HL-60 (cell line): Measurements from ENCODE around the gene SLC38A11.

Experiments used
- DNase-seq, 2 experiments: peaks; one replicate each; pipeline ENCODE4 v3.0.0-alpha.2; 2010 to 2020; ENCODE audit warnings: low read depth in 1 of 2, low spot score in 1 of 2
- H3K27ac ChIP-seq: fragments of 250-450 bp; sonication (Bioruptor Pico); replicated peaks from 2 replicates; pipeline ENCODE4 v1.5.1; 2020; ENCODE audit warnings: mild to moderate bottlenecking, moderate library complexity
- H3K27me3 ChIP-seq: fragments of 250-450 bp; sonication (Bioruptor Pico); 2 replicates; pipeline ENCODE4 v1.5.1; 2021; ENCODE audit warnings: mild to moderate bottlenecking, moderate library complexity; ENCODE audit not compliant: insufficient read depth, poor library complexity, severe bottlenecking
- H3K4me3 ChIP-seq: replicated peaks from 2 replicates; pipeline ENCODE4 v1.5.1; 2011; ENCODE audit warnings: mild to moderate bottlenecking, control low read depth, low read length; ENCODE audit not compliant: insufficient read depth
- GABPA ChIP-seq: IDR thresholded peaks from 2 replicates; pipeline ENCODE4 v1.6.1; 2012; ENCODE audit warnings: low read depth
- POLR2AphosphoS5 ChIP-seq: IDR thresholded peaks from 2 replicates; pipeline ENCODE4 v1.6.1; 2012; ENCODE audit warnings: low read depth
- REST ChIP-seq: IDR thresholded peaks from 2 replicates; pipeline ENCODE4 v1.6.1; 2012; ENCODE audit warnings: low read depth; ENCODE audit not compliant: insufficient replicate concordance
- SPI1 ChIP-seq: IDR thresholded peaks from 2 replicates; pipeline ENCODE4 v1.6.1; 2012; ENCODE audit warnings: low read depth, mild to moderate bottlenecking, borderline replicate concordance
- TF ChIP-seq, protein P1 (sequence below): IDR thresholded peaks from one replicate; pipeline ENCODE4 v1.5.1; 2011; ENCODE audit warnings: low read length, control low read depth, inconsistent platforms; ENCODE audit not compliant: insufficient read depth

SLC38A11 gene

DNA sequence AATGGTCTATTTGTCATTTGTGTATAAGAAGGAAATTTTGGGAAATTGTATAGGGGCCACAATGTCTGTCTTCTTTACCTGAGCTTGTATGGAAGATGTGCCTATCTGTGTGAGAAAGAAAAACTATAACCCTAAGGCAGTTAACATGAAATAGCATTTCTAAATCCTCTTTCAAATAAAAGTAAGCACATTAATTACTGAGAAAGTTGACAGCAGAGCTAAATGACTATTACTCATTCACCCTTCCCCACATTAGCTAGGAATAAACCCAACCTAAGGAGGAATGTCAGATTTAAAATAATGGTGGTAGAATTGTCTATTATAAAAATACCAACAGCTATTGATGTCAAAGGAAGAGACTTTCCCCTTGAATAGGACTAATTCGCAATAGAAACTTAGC, 56.2 kb downstream of the SLC38A11 start:
- TF ChIP-seq POLR2AphosphoS5 (no peak), GABPA (no peak), SPI1 (no peak), REST (no peak)
- TF ChIP-seq, protein P1, sequence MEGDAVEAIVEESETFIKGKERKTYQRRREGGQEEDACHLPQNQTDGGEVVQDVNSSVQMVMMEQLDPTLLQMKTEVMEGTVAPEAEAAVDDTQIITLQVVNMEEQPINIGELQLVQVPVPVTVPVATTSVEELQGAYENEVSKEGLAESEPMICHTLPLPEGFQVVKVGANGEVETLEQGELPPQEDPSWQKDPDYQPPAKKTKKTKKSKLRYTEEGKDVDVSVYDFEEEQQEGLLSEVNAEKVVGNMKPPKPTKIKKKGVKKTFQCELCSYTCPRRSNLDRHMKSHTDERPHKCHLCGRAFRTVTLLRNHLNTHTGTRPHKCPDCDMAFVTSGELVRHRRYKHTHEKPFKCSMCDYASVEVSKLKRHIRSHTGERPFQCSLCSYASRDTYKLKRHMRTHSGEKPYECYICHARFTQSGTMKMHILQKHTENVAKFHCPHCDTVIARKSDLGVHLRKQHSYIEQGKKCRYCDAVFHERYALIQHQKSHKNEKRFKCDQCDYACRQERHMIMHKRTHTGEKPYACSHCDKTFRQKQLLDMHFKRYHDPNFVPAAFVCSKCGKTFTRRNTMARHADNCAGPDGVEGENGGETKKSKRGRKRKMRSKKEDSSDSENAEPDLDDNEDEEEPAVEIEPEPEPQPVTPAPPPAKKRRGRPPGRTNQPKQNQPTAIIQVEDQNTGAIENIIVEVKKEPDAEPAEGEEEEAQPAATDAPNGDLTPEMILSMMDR: no peak
- DNase-seq: no peak
- Histone ChIP-seq H3K27ac (no peak overlapping the region), H3K4me3 (no peak overlapping the region), H3K27me3 (no peaks in the 10 kb centered on the region)

GRCh38 chr2:164898475-164898874, 56.9 kb downstream of the SLC38A11 start:
- H3K27me3 ChIP-seq: no peaks in the 10 kb centered on the region
- TF ChIP-seq, protein P1: no peak
- TF ChIP-seq POLR2AphosphoS5: no peak
- TF ChIP-seq REST: no peak
- TF ChIP-seq GABPA: no peak
- TF ChIP-seq SPI1: no peak
- H3K4me3 ChIP-seq: no peak overlapping the region
- no peak for DNase-seq
- no peak overlapping the region for H3K27ac ChIP-seq

GRCh38 chr2:164897469-164898260, 57.7 kb downstream of the SLC38A11 start:
- Histone ChIP-seq H3K27ac (no peak overlapping the region), H3K27me3 (no peaks in the 10 kb centered on the region), H3K4me3 (no peak overlapping the region)
- TF ChIP-seq SPI1: no peak
- no peak for TF ChIP-seq GABPA
- TF ChIP-seq REST: no peak
- TF ChIP-seq POLR2AphosphoS5: no peak
- TF ChIP-seq, protein P1: no peak
- no peak for DNase-seq
